ENCODE results near the gene OSBP2. TPM values are rescaled to one million over a fixed set of nuclear protein-coding genes. Genes with fewer than 3 reads are reported as not detected.

OSBP2 gene
- total RNA-seq, 4 donors from 2014 or later, result 0.66 to 2.4 (median 1.6) TPM

- DNase-seq (ENCODE audit: low spot score in 2 of 2), result peak in 1 of 2 donors; percentile 6
- H3K4me3 ChIP-seq, result no peak overlapping the region
- no peak overlapping the region for H3K27ac ChIP-seq
- no peaks in the 10 kb centered on the region for H3K36me3 ChIP-seq
- TF ChIP-seq POLR2A (IDR thresholded peaks at IDR 0.05) (no peak), EP300 (IDR thresholded peaks at IDR 0.05) (no peak), CTCF (IDR thresholded peaks at IDR 0.05) (no peak)
- H3K4me1 ChIP-seq, result no peaks in the 10 kb centered on the region
- no peaks in the 10 kb centered on the region for H3K9me3 ChIP-seq
- WGBS, 2 donors, result 87 to 90% methylated on average over 14 to 16 of the region's 16 CpGs
- H3K27me3 ChIP-seq, result no peaks in the 10 kb centered on the region
Measured at GRCh38 chr22:30861688-30862552, 167.2 kb downstream of the OSBP2 start.

GRCh38 chr22:30863081-30863833 lies 168.6 kb downstream of the OSBP2 start:
- Histone ChIP-seq H3K4me1 (no peaks in the 10 kb centered on the region), H3K27me3 (no peaks in the 10 kb centered on the region), H3K4me3 (no peak overlapping the region), H3K27ac (no peak overlapping the region), H3K36me3 (no peaks in the 10 kb centered on the region), H3K9me3 (no peaks in the 10 kb centered on the region)
- TF ChIP-seq EP300 (IDR thresholded peaks at IDR 0.05) (no peak), POLR2A (IDR thresholded peaks at IDR 0.05) (no peak), CTCF (IDR thresholded peaks at IDR 0.05) (no peak)
- 29 to 35% methylated on average over 19 of the region's 19 CpGs for WGBS, 2 donors
- DNase-seq (ENCODE audit: low spot score in 2 of 2), result peak in 1 of 2 donors; percentile 4

- no peaks in the 10 kb centered on the region for H3K36me3 ChIP-seq
- TF ChIP-seq EP300 (IDR thresholded peaks at IDR 0.05) (no peak), POLR2A (IDR thresholded peaks at IDR 0.05) (no peak), CTCF (IDR thresholded peaks at IDR 0.05) (no peak)
- DNase-seq (ENCODE audit: low spot score in 2 of 2), result no peak
- no peaks in the 10 kb centered on the region for H3K9me3 ChIP-seq
- 91 to 92% methylated on average over 17 of the region's 17 CpGs for WGBS, 2 donors
- H3K27ac ChIP-seq, result no peak overlapping the region
- H3K27me3 ChIP-seq, result no peaks in the 10 kb centered on the region
- H3K4me3 ChIP-seq, result no peak overlapping the region
- no peaks in the 10 kb centered on the region for H3K4me1 ChIP-seq
Measured at GRCh38 chr22:30864441-30865420, 170.1 kb downstream of the OSBP2 start.

- no peak for DNase-seq (ENCODE audit: low spot score in 2 of 2)
- no peaks in the 10 kb centered on the region for H3K4me1 ChIP-seq
- TF ChIP-seq CTCF (IDR thresholded peaks at IDR 0.05) (no peak), POLR2A (IDR thresholded peaks at IDR 0.05) (no peak), EP300 (IDR thresholded peaks at IDR 0.05) (no peak)
- 89 to 95% methylated on average over 11 of the region's 11 CpGs for WGBS, 2 donors
- peaks cover 0 to 3% (median 0%) of the 10 kb centered on the region in 3 donors for H3K36me3 ChIP-seq
- no peaks in the 10 kb centered on the region for H3K27me3 ChIP-seq
- no peak overlapping the region for H3K4me3 ChIP-seq
- H3K27ac ChIP-seq, result no peak overlapping the region
- H3K9me3 ChIP-seq, result no peaks in the 10 kb centered on the region
Measured at GRCh38 chr22:30865656-30866055, 171.0 kb downstream of the OSBP2 start.

All from tibial nerve (tissue), 4 donors.